Measurements from ENCODE around the gene NIT1. TPM values are rescaled to one million over a fixed set of nuclear protein-coding genes. Genes with fewer than 3 reads are reported as not detected.

NIT1 gene
- total and polyA plus RNA-seq, 9 of the 15 experiments (the other 6 are each of a cell fraction or from before 2014, with no cell fraction given), result 18.4 to 76.0 (median 33.7) TPM

DNA sequence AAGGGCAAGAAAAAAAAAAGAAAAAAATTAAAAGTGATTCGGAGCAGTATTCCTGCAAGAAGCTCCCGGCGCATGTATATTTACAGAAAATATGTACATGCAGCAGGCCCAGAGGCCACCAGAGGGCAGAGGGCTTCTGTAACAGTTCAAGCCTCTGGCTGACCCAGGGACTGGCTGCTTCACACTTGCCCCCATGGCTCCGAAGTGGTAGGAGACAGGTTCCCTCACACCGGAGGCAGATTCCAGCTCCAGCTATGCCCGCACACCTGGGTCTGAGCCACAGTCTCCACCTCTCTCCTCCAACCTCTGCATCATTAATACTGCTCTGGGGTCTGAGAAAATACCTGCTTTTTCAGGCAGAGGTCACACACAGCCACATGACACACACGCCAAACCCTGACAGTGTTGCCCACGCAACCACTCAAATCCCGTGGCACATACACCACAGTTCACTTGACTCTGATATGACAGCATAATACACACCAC is 46.0 kb upstream of the NIT1 start (continued):
- TF ChIP-seq, protein P1, sequence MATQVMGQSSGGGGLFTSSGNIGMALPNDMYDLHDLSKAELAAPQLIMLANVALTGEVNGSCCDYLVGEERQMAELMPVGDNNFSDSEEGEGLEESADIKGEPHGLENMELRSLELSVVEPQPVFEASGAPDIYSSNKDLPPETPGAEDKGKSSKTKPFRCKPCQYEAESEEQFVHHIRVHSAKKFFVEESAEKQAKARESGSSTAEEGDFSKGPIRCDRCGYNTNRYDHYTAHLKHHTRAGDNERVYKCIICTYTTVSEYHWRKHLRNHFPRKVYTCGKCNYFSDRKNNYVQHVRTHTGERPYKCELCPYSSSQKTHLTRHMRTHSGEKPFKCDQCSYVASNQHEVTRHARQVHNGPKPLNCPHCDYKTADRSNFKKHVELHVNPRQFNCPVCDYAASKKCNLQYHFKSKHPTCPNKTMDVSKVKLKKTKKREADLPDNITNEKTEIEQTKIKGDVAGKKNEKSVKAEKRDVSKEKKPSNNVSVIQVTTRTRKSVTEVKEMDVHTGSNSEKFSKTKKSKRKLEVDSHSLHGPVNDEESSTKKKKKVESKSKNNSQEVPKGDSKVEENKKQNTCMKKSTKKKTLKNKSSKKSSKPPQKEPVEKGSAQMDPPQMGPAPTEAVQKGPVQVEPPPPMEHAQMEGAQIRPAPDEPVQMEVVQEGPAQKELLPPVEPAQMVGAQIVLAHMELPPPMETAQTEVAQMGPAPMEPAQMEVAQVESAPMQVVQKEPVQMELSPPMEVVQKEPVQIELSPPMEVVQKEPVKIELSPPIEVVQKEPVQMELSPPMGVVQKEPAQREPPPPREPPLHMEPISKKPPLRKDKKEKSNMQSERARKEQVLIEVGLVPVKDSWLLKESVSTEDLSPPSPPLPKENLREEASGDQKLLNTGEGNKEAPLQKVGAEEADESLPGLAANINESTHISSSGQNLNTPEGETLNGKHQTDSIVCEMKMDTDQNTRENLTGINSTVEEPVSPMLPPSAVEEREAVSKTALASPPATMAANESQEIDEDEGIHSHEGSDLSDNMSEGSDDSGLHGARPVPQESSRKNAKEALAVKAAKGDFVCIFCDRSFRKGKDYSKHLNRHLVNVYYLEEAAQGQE (IDR thresholded peaks at IDR 0.05; ENCODE audit: borderline replicate concordance), result peak; percentile 84
- TF ChIP-seq, protein P1 (CRISPR knock-in tag; IDR thresholded peaks at IDR 0.05; ENCODE audit: low read depth), result no peak
- 0 out of 2 replicates have a peak, but pooled peaks have one; percentile 22 for TF ChIP-seq KLF16 (IDR thresholded peaks at IDR 0.05)
- TF ChIP-seq, protein P2, sequence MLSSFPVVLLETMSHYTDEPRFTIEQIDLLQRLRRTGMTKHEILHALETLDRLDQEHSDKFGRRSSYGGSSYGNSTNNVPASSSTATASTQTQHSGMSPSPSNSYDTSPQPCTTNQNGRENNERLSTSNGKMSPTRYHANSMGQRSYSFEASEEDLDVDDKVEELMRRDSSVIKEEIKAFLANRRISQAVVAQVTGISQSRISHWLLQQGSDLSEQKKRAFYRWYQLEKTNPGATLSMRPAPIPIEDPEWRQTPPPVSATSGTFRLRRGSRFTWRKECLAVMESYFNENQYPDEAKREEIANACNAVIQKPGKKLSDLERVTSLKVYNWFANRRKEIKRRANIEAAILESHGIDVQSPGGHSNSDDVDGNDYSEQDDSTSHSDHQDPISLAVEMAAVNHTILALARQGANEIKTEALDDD (IDR thresholded peaks at IDR 0.05), result no peak
- TF ChIP-seq RCOR1 (IDR thresholded peaks at IDR 0.05; ENCODE audit: borderline replicate concordance in 1 of 2, low read depth in 2 of 2, low read length in 2 of 2), result peak in 1 of 2 experiments; percentile 45; a peak in 1 of 4 replicates
- TF ChIP-seq, protein P3, sequence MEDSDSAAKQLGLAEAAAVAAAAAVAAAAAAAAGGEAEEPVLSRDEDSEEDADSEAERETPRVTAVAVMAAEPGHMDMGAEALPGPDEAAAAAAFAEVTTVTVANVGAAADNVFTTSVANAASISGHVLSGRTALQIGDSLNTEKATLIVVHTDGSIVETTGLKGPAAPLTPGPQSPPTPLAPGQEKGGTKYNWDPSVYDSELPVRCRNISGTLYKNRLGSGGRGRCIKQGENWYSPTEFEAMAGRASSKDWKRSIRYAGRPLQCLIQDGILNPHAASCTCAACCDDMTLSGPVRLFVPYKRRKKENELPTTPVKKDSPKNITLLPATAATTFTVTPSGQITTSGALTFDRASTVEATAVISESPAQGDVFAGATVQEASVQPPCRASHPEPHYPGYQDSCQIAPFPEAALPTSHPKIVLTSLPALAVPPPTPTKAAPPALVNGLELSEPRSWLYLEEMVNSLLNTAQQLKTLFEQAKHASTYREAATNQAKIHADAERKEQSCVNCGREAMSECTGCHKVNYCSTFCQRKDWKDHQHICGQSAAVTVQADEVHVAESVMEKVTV (CRISPR knock-in tag; IDR thresholded peaks at IDR 0.05), result peak; percentile 54
- peak; percentile 91 for TF ChIP-seq SMC3 (conservative IDR thresholded peaks at IDR 0.05; ENCODE audit: insufficient read depth, low read depth, low read length)
- TF ChIP-seq JUND (IDR thresholded peaks at IDR 0.05; ENCODE audit: borderline replicate concordance, low read depth, low read length), result peak; percentile 41; the same call in 1 of the 2 replicates
- TF ChIP-seq JUND (tag; IDR thresholded peaks at IDR 0.05; ENCODE audit: borderline replicate concordance, low read depth, low read length), result no peak
- peak; percentile 75 to 88 for TF ChIP-seq RAD21 (CRISPR knock-in tag; conservative IDR thresholded peaks at IDR 0.05 in 1 of 2, IDR thresholded peaks at IDR 0.05 in 1 of 2)
- TF ChIP-seq STAG1 (CRISPR knock-in tag; IDR thresholded peaks at IDR 0.05; ENCODE audit: borderline replicate concordance), result 0 out of 2 replicates have a peak, but pooled peaks have one; percentile 18
- TF ChIP-seq TEAD4 (IDR thresholded peaks at IDR 0.05; ENCODE audit: low read length), result 0 out of 2 replicates have a peak, but pooled peaks have one; percentile 14
- no peak for TF ChIP-seq TEAD4 (CRISPR knock-in tag; IDR thresholded peaks at IDR 0.05; ENCODE audit: borderline replicate concordance)
- TF ChIP-seq SIN3B (IDR thresholded peaks at IDR 0.05; ENCODE audit: low read depth), result no peak
- TF ChIP-seq MEF2D (tag; conservative IDR thresholded peaks at IDR 0.05; ENCODE audit: low read depth), result peak; percentile 47; the same call in 1 of the 2 replicates
- TF ChIP-seq NR2C1 (IDR thresholded peaks at IDR 0.05), result no peak
- TF ChIP-seq NR2C1 (tag; IDR thresholded peaks at IDR 0.05), result peak; percentile 50; the same call in 1 of the 2 replicates
- peak; percentile 58 for TF ChIP-seq RB1 (IDR thresholded peaks at IDR 0.05; ENCODE audit: low read depth)

Measured in K562 (cell line).